ENCODE measurements around the gene KRT38.
"Not testable (repeated sequence)": the region's sequence is repeated elsewhere in the genome, so short reads cannot be mapped to it uniquely, and the experiment has no call there.

The KRT38 gene

GRCh38 chr17:41457676-41458075, 16.9 kb upstream of the KRT38 start:
- no peak for DNase-seq (ENCODE audit: low read depth)

GRCh38 chr17:41456204-41456603, 15.4 kb upstream of the KRT38 start:
- DNase-seq (ENCODE audit: low read depth) = no peak

GRCh38 chr17:41455236-41455635, 14.5 kb upstream of the KRT38 start:
- DNase-seq (ENCODE audit: low read depth) = no peak

GRCh38 chr17:41453066-41453465, 12.3 kb upstream of the KRT38 start:
- DNase-seq (ENCODE audit: low read depth) = no peak

- DNase-seq (ENCODE audit: low read depth) = no peak
These were observed 11.5 kb upstream of the KRT38 start for GRCh38 chr17:41452281-41452680.

GRCh38 chr17:41451154-41451728, 10.5 kb upstream of the KRT38 start:
- DNase-seq (ENCODE audit: low read depth) = no peak

GRCh38 chr17:41449008-41449407, 8.2 kb upstream of the KRT38 start:
- no peak for DNase-seq (ENCODE audit: low read depth)

- DNase-seq (ENCODE audit: low read depth) = no peak
These were observed 7.7 kb upstream of the KRT38 start for GRCh38 chr17:41448506-41448905.

GRCh38 chr17:41446806-41447205, 6.0 kb upstream of the KRT38 start:
- DNase-seq (ENCODE audit: low read depth) = no peak

GRCh38 chr17:41444640-41445039, 3.9 kb upstream of the KRT38 start:
- DNase-seq (ENCODE audit: low read depth) = no peak

GRCh38 chr17:41444186-41444585, 3.4 kb upstream of the KRT38 start:
- DNase-seq (ENCODE audit: low read depth) = no peak

GRCh38 chr17:41442739-41443138, 2.0 kb upstream of the KRT38 start:
- DNase-seq (ENCODE audit: low read depth) = no peak

GRCh38 chr17:41439375-41439774, 1.4 kb downstream of the KRT38 start:
- no peak for DNase-seq (ENCODE audit: low read depth)

GRCh38 chr17:41437769-41438168, 3.0 kb downstream of the KRT38 start:
- DNase-seq (ENCODE audit: low read depth) = no peak

- no peak for DNase-seq (ENCODE audit: low read depth)
These were observed 3.5 kb downstream of the KRT38 start for GRCh38 chr17:41437254-41437653.

GRCh38 chr17:41434415-41434814, 6.4 kb downstream of the KRT38 start:
- no peak for DNase-seq (ENCODE audit: low read depth)

GRCh38 chr17:41434005-41434404, 6.8 kb downstream of the KRT38 start:
- DNase-seq (ENCODE audit: low read depth) = no peak

- DNase-seq (ENCODE audit: low read depth) = no peak
These were observed 7.2 kb downstream of the KRT38 start for GRCh38 chr17:41433586-41433985.

- not testable (repeated sequence) for DNase-seq (ENCODE audit: low read depth)
These were observed 10.4 kb downstream of the KRT38 start for GRCh38 chr17:41430376-41430775.

- DNase-seq (ENCODE audit: low read depth) = no peak
These were observed 11.1 kb downstream of the KRT38 start for GRCh38 chr17:41429667-41430066.

GRCh38 chr17:41428591-41429291, 12.0 kb downstream of the KRT38 start:
- DNase-seq (ENCODE audit: low read depth) = no peak

GRCh38 chr17:41424111-41424635, 16.6 kb downstream of the KRT38 start, which contains the start of gene KRT37:
KRT37 (minus strand) TSS chr17:41424585; CDS start chr17:41424523, 62 bp downstream.
- no peak for DNase-seq (ENCODE audit: low read depth)

GRCh38 chr17:41422586-41422985, 18.2 kb downstream of the KRT38 start:
- not testable (repeated sequence) for DNase-seq (ENCODE audit: low read depth)

GRCh38 chr17:41421617-41422016, 19.2 kb downstream of the KRT38 start:
- DNase-seq (ENCODE audit: low read depth) = no peak

Data from activated T-helper 1 cell treated with Interleukin-2 at 50 U/mL for 16 hours (primary cell).